Stimulated activated memory B cell treated with anti-CD40 and anti-IgM and Interleukin-4, amounts not matched to agents 10 μg/mL and 1 μg/mL and 100 μg/mL, for 72 hours (primary cell): ENCODE results near the gene ACAT2.
"Not testable (repeated sequence)": the region's sequence is repeated elsewhere in the genome, so short reads cannot be mapped to it uniquely, and the experiment has no call there.

Source experiments
- ATAC-seq: fragments of 150-1000 bp; cut with Tn5 transposase; 2 replicates; pipeline ENCODE4 v1.10.0; 2021
- H3K27ac Mint-ChIP-seq: one replicate; pipeline ENCODE4 v1.8.0; 2022; ENCODE audit warnings: mild to moderate bottlenecking, mixed read lengths
- H3K27me3 Mint-ChIP-seq: one replicate; pipeline ENCODE4 v1.8.0; 2022; ENCODE audit warnings: mixed read lengths
- H3K36me3 Mint-ChIP-seq: one replicate; pipeline ENCODE4 v1.8.0; 2022; ENCODE audit warnings: mixed read lengths
- H3K4me1 Mint-ChIP-seq: one replicate; pipeline ENCODE4 v1.8.0; 2022; ENCODE audit warnings: mixed read lengths
- H3K4me3 Mint-ChIP-seq: one replicate; pipeline ENCODE4 v1.8.0; 2022; ENCODE audit warnings: mild to moderate bottlenecking, moderate library complexity, mixed read lengths
- H3K9me3 Mint-ChIP-seq: one replicate; pipeline ENCODE4 v1.8.0; 2022; ENCODE audit warnings: mixed read lengths

ACAT2 gene

DNA sequence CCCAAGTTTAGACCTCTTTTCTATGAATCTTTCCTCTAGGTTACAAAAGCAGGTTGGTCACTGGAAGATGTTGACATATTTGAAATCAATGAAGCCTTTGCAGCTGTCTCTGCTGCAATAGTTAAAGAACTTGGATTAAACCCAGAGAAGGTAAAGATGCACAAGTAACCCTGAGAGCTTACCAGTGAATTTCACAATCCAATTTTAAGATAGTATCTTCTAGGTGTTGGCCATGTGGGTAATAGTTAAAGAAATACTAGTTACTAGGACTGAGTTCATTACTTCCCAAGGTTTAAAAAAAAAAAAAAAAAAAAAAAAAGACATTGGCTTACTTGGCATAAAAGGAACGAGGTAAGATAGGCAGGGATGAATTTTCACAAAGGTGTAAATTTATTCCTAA, 16.3 kb downstream of the ACAT2 start:
- no peak overlapping the region for H3K4me3 Mint-ChIP-seq
- no peaks in the 10 kb centered on the region for H3K9me3 Mint-ChIP-seq
- H3K27ac Mint-ChIP-seq, result no peak overlapping the region
- no peak for ATAC-seq
- H3K36me3 Mint-ChIP-seq, result peaks cover 74% of the 10 kb centered on the region
- no peaks in the 10 kb centered on the region for H3K27me3 Mint-ChIP-seq
- H3K4me1 Mint-ChIP-seq, result peaks cover 13% of the 10 kb centered on the region

DNA sequence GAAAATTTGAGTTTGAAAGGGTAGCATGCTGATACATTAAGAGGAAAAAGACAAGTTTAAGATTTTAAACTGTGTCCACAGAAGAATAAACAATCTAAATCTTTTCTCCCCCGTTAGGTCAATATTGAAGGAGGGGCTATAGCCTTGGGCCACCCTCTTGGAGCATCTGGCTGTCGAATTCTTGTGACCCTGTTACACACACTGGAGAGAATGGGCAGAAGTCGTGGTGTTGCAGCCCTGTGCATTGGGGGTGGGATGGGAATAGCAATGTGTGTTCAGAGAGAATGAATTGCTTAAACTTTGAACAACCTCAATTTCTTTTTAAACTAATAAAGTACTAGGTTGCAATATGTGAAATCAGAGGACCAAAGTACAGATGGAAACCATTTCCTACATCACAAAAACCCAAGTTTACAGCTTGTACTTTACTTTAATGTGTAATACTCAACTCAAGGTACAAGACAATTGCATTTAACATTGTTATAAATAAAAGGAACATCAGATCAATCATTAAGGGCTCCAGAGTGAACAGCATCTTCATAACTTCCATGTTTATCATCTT, 16.8 kb downstream of the ACAT2 start:
- peaks cover 75% of the 10 kb centered on the region for H3K36me3 Mint-ChIP-seq
- H3K4me3 Mint-ChIP-seq, result no peak overlapping the region
- H3K9me3 Mint-ChIP-seq, result no peaks in the 10 kb centered on the region
- H3K4me1 Mint-ChIP-seq, result peaks cover 14% of the 10 kb centered on the region
- no peaks in the 10 kb centered on the region for H3K27me3 Mint-ChIP-seq
- no peak overlapping the region for H3K27ac Mint-ChIP-seq
- ATAC-seq, result no peak

DNA sequence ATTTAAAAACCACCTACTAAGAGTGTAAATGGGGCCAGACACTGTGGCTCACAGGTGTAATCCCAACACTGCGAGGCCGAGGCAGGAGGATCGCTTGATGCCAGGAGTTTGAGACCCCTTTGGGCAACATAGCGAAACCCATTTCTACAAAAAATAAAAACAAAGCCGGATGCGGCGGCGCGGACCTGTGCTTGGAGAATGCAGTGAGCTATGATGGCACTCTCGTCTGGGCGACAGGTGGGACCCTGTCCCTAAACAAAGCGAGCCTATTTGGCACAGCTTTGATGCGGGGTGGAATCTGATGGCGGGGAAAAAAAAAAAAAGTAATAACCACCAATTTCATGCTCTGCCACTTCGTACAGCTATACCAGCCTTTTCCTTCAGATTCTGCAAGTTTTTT, 26.4 kb downstream of the ACAT2 start:
- Mint-ChIP-seq H3K27me3 (no peaks in the 10 kb centered on the region), H3K27ac (peak overlapping the region; percentile 80), H3K36me3 (peaks cover 41% of the 10 kb centered on the region), H3K9me3 (no peaks in the 10 kb centered on the region), H3K4me1 (peaks cover 51% of the 10 kb centered on the region), H3K4me3 (peak overlapping the region; percentile 94)
- no peak for ATAC-seq

DNA sequence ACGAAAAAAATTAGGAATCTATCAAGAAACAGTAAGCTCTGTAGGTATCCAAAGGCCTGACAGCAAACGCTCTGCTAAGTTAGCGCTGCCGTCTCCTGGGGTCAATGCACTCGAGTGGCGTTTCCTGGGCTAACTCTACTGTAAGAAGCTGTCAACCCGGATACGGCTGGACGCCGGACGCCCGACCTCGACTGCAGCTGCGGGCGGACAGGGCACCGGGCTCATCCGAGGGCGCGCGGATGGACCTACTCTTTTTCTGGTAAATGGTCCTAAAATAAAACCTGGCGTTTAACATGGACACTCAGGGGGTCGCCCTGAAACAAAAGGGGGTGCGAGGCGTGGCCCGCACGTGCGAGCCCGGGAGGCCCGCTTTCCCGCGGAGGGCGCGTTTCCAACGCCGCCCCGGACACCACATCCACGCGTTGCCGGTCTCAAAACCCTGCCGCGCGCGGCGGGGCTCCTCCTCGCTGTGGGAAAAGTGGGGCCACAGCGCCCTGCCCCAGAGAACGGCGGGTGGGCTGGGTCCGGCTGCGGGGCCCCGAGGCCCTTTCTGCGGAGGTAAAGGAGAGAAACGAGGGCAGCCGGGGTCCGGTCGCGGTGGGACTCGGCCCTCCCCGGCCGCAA, 27.0 kb downstream of the ACAT2 start:
- no peaks in the 10 kb centered on the region for H3K9me3 Mint-ChIP-seq
- H3K27ac Mint-ChIP-seq, result peak overlapping the region; percentile 80
- no peaks in the 10 kb centered on the region for H3K27me3 Mint-ChIP-seq
- peaks cover 41% of the 10 kb centered on the region for H3K36me3 Mint-ChIP-seq
- peak overlapping the region; percentile 94 for H3K4me3 Mint-ChIP-seq
- H3K4me1 Mint-ChIP-seq, result peaks cover 51% of the 10 kb centered on the region
- peak; percentile 2 for ATAC-seq

DNA sequence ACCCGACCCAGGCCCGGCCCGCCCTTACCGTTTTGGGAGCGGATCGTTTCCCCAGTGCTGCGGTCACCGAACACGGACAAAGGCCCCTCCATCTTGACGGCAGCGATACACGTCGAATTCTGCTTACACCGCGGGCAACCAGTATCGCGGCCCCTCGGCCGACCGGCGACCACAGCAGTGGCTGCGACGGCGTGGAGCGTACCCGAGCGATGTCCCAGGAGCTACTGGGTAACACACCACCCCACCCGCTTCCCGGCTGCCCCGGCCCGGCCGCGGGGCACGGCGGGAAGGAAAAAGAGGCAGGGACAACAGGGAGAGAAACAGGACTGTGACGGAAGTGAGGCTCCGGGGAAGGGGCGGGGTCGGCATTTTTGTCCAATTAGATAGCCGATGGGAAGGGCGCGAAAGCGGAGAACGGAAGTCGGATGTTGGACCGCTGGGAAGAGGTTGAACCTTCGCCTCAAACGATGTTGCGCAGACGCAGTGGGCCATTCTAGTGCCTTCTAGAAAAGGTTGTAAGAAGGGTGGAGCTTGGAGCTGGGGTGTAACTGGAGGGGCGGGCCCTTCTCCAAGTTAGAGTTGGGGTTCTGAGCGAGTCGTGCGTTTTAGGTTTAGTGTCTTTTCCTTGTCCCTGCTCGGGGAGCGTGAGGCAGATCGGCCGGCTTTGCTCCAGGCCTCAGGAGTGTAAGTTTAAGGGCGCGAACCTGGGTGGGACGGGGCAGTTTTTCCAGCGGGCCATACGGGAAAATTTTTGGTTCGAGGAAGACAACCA, 27.7 kb downstream of the ACAT2 start, which contains the start of gene TCP1:
TCP1 (minus strand) TSS at position 226 of the 772 bp plus-strand sequence; CDS start at position 92, 134 bp downstream.
- Mint-ChIP-seq H3K9me3 (no peaks in the 10 kb centered on the region), H3K36me3 (peaks cover 40% of the 10 kb centered on the region), H3K4me3 (peak within 1 kb of the TSS; percentile 94), H3K27me3 (no peaks in the 10 kb centered on the region), H3K27ac (peak within 1 kb of the TSS; percentile 80), H3K4me1 (peaks cover 52% of the 10 kb centered on the region)
- ATAC-seq, result peak; percentile 93

DNA sequence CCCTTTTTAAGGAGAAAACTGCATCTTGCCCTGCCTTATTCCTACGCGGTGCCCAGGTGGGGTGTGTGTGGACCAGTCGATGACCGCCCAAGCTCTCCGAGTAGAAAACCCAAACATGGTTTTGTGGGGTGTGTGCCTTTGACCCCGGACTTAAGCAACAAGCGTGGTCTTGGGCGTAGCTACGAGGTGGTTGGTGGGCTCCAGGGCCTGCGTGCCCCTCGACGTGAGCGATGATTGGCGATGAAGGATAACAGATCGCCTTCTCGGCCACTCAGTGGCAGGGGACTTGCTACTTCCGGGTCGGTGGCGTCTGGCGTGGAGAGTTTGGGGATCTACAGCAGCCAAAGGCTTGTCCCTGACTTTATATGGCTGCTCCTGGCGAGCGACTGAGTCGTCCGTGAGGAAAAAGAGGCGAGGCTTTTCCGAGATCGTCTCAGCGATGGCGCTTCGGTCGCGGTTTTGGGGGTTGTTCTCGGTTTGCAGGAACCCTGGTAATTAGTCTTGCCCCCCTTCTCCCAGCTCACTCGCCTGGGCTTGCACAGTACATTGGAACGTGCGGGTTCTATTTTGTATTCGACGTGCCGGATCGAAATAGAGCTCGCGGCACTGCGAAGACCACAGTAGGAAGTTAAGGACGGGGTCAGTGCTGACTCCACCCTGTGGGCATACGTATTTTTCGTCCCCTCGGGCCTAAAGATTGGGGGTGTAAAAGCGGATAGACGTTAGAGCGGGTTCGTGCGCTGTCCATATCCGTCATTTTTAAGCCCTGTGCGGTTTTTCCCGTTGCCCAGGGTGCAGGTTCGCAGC, 28.5 kb downstream of the ACAT2 start, which contains the start of gene MRPL18:
MRPL18 (plus strand) TSS at position 319 of the 807 bp plus-strand sequence; CDS start at position 440, 121 bp downstream.
- H3K27me3 Mint-ChIP-seq, result no peaks in the 10 kb centered on the region
- peaks cover 35% of the 10 kb centered on the region for H3K36me3 Mint-ChIP-seq
- peak; percentile 94 for ATAC-seq
- H3K9me3 Mint-ChIP-seq, result no peaks in the 10 kb centered on the region
- peak within 1 kb of the TSS; percentile 80 for H3K27ac Mint-ChIP-seq
- H3K4me3 Mint-ChIP-seq, result peak within 1 kb of the TSS; percentile 94
- H3K4me1 Mint-ChIP-seq, result peaks cover 47% of the 10 kb centered on the region

DNA sequence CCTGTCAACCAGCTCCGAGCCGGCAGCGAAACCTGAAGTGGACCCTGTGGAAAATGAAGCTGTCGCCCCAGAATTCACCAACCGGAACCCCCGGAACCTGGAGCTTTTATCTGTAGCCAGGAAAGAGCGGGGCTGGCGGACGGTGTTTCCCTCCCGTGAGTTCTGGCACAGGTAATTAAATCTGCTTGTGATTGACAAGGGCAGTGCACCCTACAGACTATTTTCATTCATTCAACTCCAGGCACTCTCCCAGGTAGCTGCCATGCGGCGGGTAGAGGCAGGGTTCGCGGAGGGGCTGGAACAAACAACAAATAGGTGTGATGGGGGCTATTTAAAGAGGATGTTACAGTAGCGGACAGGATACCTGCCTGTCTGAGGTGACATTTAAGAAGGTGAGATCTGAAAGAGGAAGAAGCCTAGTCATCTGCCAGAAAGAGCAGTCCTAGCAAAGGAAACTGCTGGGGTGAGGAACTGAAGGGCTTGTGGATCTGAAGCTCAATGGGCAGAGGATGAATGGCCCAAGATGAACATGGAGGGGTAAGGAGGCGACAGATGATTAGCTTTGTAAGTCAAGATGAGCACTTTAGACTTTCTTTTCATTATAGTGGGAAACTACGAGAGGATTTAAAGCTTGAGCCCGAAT, 29.2 kb downstream of the ACAT2 start:
- ATAC-seq, result no peak

DNA sequence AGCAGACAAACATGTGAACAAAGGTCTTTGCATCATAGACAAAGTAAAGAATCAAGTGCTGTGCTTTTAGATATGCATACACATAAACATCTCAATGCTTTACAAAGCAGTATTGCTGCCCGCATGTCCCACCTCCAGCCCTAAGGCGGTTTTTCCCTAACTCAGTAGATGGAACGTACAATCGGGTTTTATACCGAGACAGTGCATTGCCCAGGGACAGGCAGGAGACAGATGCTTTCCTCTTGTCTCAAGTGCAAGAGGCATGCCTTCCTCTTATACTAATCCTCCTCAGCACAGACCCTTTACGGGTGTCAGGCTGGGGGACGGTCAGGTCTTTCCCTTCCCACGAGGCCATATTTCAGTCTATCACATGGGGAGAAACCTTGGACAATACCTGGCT, 33.1 kb downstream of the ACAT2 start:
- H3K9me3 Mint-ChIP-seq, H3K27ac Mint-ChIP-seq, H3K4me3 Mint-ChIP-seq, H3K27me3 Mint-ChIP-seq, ATAC-seq: not testable (repeated sequence)
- H3K4me1 Mint-ChIP-seq, result peaks cover 42% of the 10 kb centered on the region
- H3K36me3 Mint-ChIP-seq, result peaks cover 54% of the 10 kb centered on the region

More for the DNA sequence above, 29.2 kb downstream of the ACAT2 start:
- peak overlapping the region; percentile 80 for H3K27ac Mint-ChIP-seq
- H3K4me3 Mint-ChIP-seq, result peak overlapping the region; percentile 94
- H3K9me3 Mint-ChIP-seq, result no peaks in the 10 kb centered on the region
- H3K36me3 Mint-ChIP-seq, result peaks cover 39% of the 10 kb centered on the region
- H3K27me3 Mint-ChIP-seq, result no peaks in the 10 kb centered on the region
- H3K4me1 Mint-ChIP-seq, result peaks cover 52% of the 10 kb centered on the region

DNA sequence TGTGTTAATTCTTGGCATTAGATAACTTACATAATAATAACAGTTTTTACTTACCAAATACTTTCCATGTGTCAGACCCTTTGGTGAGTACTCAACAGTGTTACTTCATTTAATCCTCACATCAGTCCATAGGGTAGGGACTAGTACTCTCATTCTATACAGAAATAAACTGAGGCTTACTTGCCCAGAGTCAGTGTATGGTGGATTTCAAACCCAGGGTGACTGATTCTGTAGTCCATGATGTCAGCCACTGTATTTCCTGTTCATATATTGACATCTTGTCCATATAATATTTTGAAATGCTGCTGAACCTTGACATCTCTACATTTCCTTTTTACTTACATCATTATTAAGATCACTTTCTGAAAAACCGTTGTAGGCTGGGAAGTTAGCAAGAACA, 35.7 kb downstream of the ACAT2 start:
- Mint-ChIP-seq H3K36me3 (peaks cover 48% of the 10 kb centered on the region), H3K9me3 (no peaks in the 10 kb centered on the region), H3K4me1 (peaks cover 25% of the 10 kb centered on the region), H3K4me3 (no peak overlapping the region), H3K27ac (no peak overlapping the region), H3K27me3 (no peaks in the 10 kb centered on the region)
- no peak for ATAC-seq

DNA sequence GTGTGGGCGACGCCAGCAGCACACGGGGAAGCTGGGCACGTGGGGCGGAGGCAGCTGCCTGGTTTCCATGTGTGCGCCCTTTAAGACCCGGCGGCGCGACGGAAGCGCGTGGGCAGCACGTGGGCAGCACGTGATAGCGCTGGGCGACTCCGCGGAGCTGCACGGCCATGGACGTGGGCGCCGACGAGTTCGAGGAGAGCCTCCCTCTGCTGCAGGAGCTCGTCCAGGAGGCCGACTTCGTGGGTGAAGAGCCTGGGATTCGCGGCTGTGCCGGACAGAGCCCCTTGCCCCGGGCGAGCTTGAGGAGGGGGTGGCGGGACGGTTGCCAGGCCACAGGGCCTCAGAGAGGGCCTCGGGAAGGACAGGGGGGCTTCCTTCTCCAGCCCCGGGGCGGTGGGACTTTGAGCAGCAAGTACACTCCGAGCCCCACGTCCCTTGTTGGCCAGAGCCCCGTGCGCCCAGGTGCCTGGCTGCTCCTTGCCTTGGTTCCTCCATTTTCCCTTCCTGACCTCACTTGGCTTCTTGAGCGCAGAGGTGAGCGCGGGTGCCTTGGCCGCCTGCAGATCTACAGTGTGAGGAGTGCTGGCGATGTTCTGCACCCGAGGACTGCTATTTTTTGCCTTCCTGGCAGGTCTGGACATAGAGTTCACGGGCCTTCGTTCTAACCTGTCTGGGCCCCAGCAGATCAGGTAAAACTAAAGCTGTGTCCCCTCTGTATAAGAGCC, 38.5 kb downstream of the ACAT2 start, which contains the start of gene PNLDC1:
PNLDC1 (plus strand) TSS at position 136 of the 725 bp plus-strand sequence; CDS start at position 168, 32 bp downstream.
- Mint-ChIP-seq H3K27ac (no peak within 1 kb of the TSS), H3K4me3 (no peak within 1 kb of the TSS), H3K36me3 (peaks cover 39% of the 10 kb centered on the region), H3K27me3 (no peaks in the 10 kb centered on the region), H3K9me3 (no peaks in the 10 kb centered on the region), H3K4me1 (peaks cover 15% of the 10 kb centered on the region)
- ATAC-seq, result no peak

DNA sequence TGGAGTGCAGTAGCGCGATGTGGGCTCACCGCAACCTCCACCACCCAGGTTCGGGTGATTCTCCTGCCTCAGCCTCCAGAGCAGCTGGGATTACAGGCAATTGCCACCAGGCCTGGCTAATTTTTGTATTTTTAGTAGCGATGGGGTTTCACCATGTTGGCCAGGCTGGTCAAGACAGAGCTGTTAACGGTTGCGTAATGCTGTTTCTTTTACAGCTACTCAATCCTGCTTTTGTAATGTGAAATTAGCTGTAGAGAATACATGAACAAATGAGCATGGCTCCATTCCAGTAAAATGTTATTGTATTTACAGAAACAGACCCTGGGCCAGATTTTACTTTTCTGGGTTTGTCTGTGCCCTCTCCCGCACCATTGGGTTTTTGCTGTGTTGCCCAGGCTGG, 40.1 kb downstream of the ACAT2 start:
- Mint-ChIP-seq H3K4me3 (no peak overlapping the region), H3K4me1 (peaks cover 7% of the 10 kb centered on the region)
- ATAC-seq, result no peak

DNA sequence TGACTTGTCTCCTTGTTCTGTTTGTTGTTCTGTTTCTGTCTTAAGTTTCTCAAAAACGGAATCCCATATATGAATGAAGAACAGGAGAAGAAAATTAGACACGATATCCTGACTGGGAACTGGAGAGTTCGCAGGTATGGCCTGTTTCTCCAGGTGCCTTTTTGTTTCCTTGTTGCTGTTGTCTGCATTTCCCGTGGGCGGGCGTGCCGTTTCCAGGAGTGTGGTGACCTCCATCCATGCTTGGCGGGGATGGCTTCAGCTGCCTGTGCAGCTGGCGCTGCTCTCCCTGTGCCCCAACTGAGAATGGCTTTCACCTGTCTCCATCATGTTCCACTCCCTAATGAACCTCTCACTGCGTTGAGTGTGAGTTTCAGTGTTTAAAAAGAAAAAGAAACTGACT, 42.7 kb downstream of the ACAT2 start:
- peaks cover 13% of the 10 kb centered on the region for H3K36me3 Mint-ChIP-seq
- no peaks in the 10 kb centered on the region for H3K4me1 Mint-ChIP-seq
- no peaks in the 10 kb centered on the region for H3K27me3 Mint-ChIP-seq
- H3K4me3 Mint-ChIP-seq, result no peak overlapping the region
- H3K9me3 Mint-ChIP-seq, result no peaks in the 10 kb centered on the region
- no peak overlapping the region for H3K27ac Mint-ChIP-seq
- ATAC-seq, result no peak

More for the DNA sequence above, 40.1 kb downstream of the ACAT2 start:
- Mint-ChIP-seq H3K27ac (no peak overlapping the region), H3K36me3 (peaks cover 29% of the 10 kb centered on the region), H3K9me3 (no peaks in the 10 kb centered on the region), H3K27me3 (no peaks in the 10 kb centered on the region)

DNA sequence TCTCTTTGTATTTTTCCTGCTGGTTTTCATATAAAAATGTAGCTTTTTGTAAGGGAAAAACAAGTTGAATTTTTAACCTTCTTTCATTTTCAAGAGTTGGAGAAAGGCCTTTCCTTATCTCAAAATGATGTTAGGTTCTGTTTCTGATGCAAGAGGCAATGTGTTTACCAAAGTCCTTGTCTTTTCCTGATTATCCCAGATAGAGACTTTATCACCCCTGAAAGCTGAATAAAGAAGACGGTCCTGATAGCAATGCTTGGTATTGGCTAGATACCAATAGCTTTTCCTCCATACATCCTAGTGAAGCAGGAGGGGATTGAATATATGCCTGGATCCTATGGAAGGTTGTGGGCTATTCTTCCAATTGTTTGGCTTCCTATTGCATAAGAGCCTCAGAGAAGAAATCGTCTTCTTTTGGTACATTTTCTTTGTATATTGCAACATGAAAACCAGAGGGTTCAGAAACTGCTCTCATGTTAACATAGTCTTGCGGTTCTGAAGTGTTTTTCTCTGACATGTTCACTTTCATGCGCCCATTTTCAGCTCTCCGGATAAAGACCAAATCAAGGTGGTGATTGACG, 43.7 kb downstream of the ACAT2 start:
- no peak overlapping the region for H3K4me3 Mint-ChIP-seq
- H3K27me3 Mint-ChIP-seq, result no peaks in the 10 kb centered on the region
- H3K27ac Mint-ChIP-seq, result no peak overlapping the region
- H3K36me3 Mint-ChIP-seq, result peaks cover 2% of the 10 kb centered on the region
- H3K4me1 Mint-ChIP-seq, result no peaks in the 10 kb centered on the region
- ATAC-seq, result no peak
- no peaks in the 10 kb centered on the region for H3K9me3 Mint-ChIP-seq

DNA sequence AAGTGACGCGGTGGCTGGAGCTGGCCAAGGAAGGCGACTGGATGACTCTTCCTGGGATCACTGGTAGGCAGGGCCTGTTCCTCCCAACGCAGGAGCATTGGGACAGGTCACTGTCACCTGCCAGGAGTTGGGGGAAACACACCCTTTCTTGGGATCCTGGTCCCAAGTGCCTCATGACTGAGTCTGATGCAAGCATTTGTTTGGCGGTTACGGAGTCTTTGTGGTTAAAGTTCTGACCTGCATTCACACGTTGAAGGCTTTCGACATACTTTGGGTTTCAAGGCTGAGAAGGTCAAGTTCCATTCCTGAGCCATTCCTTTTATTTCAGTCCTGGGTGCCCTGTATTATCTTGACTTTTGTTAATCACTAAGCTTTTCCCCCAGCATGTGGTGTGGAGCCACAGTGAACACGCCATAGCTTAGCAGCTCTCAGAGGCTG, 44.2 kb downstream of the ACAT2 start:
- ATAC-seq, result no peak
- H3K4me3 Mint-ChIP-seq, result no peak overlapping the region
- no peaks in the 10 kb centered on the region for H3K36me3 Mint-ChIP-seq
- H3K4me1 Mint-ChIP-seq, result peaks cover 4% of the 10 kb centered on the region
- H3K9me3 Mint-ChIP-seq, result no peaks in the 10 kb centered on the region
- no peaks in the 10 kb centered on the region for H3K27me3 Mint-ChIP-seq
- H3K27ac Mint-ChIP-seq, result no peak overlapping the region
